SU-DHL-6 (cell line): ENCODE results near the gene NDUFA8.

ENCODE experiments used
- CTCF ChIP-seq: fragments of 200-600 bp; sonication (generic); IDR thresholded peaks from one replicate; pipeline ENCODE4 v1.5.1; 2017; ENCODE audit warnings: antibody characterized with exemption, mild to moderate bottlenecking, low read length, moderate library complexity; ENCODE audit not compliant: insufficient read depth, poor library complexity, severe bottlenecking
- EZH2phosphoT487 ChIP-seq: fragments of 200-600 bp; sonication (generic), shearing (Covaris generic); conservative IDR thresholded peaks from 2 replicates; pipeline ENCODE4 v1.6.1; 2018; ENCODE audit warnings: mild to moderate bottlenecking, antibody characterized with exemption, low read length, moderate library complexity, mixed read lengths

GRCh38 chr9:122180633-122181032 is 21.1 kb upstream of the NDUFA8 start:
- TF ChIP-seq CTCF: no peak
- TF ChIP-seq EZH2phosphoT487: no peak
